Lung (tissue), 12 donors: ENCODE data around the gene PPP1R12C. TPM values are rescaled to one million over a fixed set of nuclear protein-coding genes. Genes with fewer than 3 reads are reported as not detected.

Experiments used
- ATAC-seq: fragments of 200-7000 bp; cut with Tn5 transposase; one replicate; pipeline ENCODE4 v1.9.1; 2020; ENCODE audit warnings: moderate number of reproducible peaks; ENCODE audit not compliant: insufficient read depth, low FRiP score
- DNase-seq, 3 donors: peaks; one replicate each; pipeline ENCODE4 v3.0.0-alpha.2; 2013 to 2017
- H3K27ac ChIP-seq, 2 donors: one replicate each; pipeline ENCODE4 v1.5.1; 2013; ENCODE audit warnings: mild to moderate bottlenecking in 2 of 2, moderate library complexity in 2 of 2, control low read depth in 1 of 2, inconsistent platforms in 1 of 2, low read depth in 1 of 2, low read length in 1 of 2
- H3K27me3 ChIP-seq, 3 donors: one replicate each; pipeline ENCODE4 v1.5.1; 2013; ENCODE audit warnings: low read length in 2 of 3; ENCODE audit not compliant: control insufficient read depth in 3 of 3, insufficient read depth in 3 of 3
- H3K36me3 ChIP-seq, 4 donors: one replicate each; pipeline ENCODE4 v1.5.1; 2013; ENCODE audit warnings: low read length in 4 of 4, mild to moderate bottlenecking in 1 of 4, moderate library complexity in 1 of 4; ENCODE audit not compliant: control insufficient read depth in 4 of 4, insufficient read depth in 4 of 4
- H3K4me1 ChIP-seq, 5 donors: one replicate each; pipeline ENCODE4 v1.5.1; 2013; ENCODE audit warnings: low read length in 5 of 5, mild to moderate bottlenecking in 2 of 5, moderate library complexity in 1 of 5; ENCODE audit not compliant: control insufficient read depth in 5 of 5, insufficient read depth in 5 of 5
- H3K4me3 ChIP-seq: one replicate; pipeline ENCODE4 v1.5.1; 2013; ENCODE audit warnings: mild to moderate bottlenecking, control low read depth, moderate library complexity
- H3K9ac ChIP-seq, 2 donors: one replicate each; pipeline ENCODE4 v1.5.1; 2013; ENCODE audit warnings: low read length in 2 of 2, control low read depth in 1 of 2; ENCODE audit not compliant: insufficient read depth in 1 of 2
- H3K9me3 ChIP-seq, 4 donors: one replicate each; pipeline ENCODE4 v1.5.1; 2013; ENCODE audit warnings: low read length in 3 of 4, mild to moderate bottlenecking in 1 of 4, moderate library complexity in 1 of 4; ENCODE audit not compliant: control insufficient read depth in 4 of 4, insufficient read depth in 3 of 4
- CTCF ChIP-seq: IDR thresholded peaks from 2 replicates; pipeline ENCODE4 v1.5.1; 2012; ENCODE audit warnings: mild to moderate bottlenecking; ENCODE audit errors: control extremely low read depth, extremely low read depth
- WGBS, 2 donors: extraction: QIAGEN DNeasy Blood & Tissue Kit; methylation state at CpG; one replicate each; pipeline ENCODE4 v1.1.7; 2013; 5-methylcytosine and 5-hydroxymethylcytosine counted together
- polyA plus RNA-seq, 2 donors: library from polyadenylated mRNA; stranded (reverse); fragments of 200-250 nt; gene quantifications; one replicate each; pipeline ENCODE4 v1.2.1, GENCODE V29; 2013
- total RNA-seq, 2 donors: library from RNA; depleted of rRNA in 1 of 2; stranded (reverse); fragments of >200 nt in 1 of 2; gene quantifications; one replicate each; pipeline ENCODE4 v1.2.1, GENCODE V29; 2014 to 2021
- donor health status: control.
- donor health status: control.
- donor health status: Bipolar disorder and iron deficiency.
- donor health status: healthy.
- donor health status: DM: yes; HTN: yes; CAD: no.

The PPP1R12C gene
- total and polyA plus RNA-seq, 4 donors, result 47.4 to 163 (median 111) TPM

GRCh38 chr19:55119053-55119452, 1.6 kb upstream of the PPP1R12C start:
- ATAC-seq (no peak), DNase-seq (no peak)
- H3K27me3 ChIP-seq, result peaks cover 0 to 5% (median 0%) of the 10 kb centered on the region in 3 donors
- peaks cover 7 to 21% (median 12%) of the 10 kb centered on the region in 5 donors for H3K4me1 ChIP-seq
- no peak overlapping the region for H3K4me3 ChIP-seq
- no peak for TF ChIP-seq CTCF
- H3K9ac ChIP-seq, result no peak overlapping the region
- H3K9me3 ChIP-seq, result no peaks in the 10 kb centered on the region
- H3K27ac ChIP-seq, result no peak overlapping the region
- WGBS, 2 donors, result 61 to 78% methylated on average over 14 of the region's 14 CpGs
- no peaks in the 10 kb centered on the region for H3K36me3 ChIP-seq

GRCh38 chr19:55118401-55118991, 1.1 kb upstream of the PPP1R12C start:
- WGBS, 2 donors, result 17 to 27% methylated on average over 22 of the region's 22 CpGs
- no peak overlapping the region for H3K4me3 ChIP-seq

GRCh38 chr19:55117663-55118391, 390 bp upstream of the PPP1R12C start:
- Histone ChIP-seq H3K27ac (peak overlapping the region; percentile 72), H3K36me3 (no peaks in the 10 kb centered on the region), H3K4me3 (peak overlapping the region; percentile 30), H3K9ac (peak overlapping the region; percentile 48 to 76), H3K27me3 (peaks cover 0 to 2% (median 0%) of the 10 kb centered on the region in 3 donors), H3K4me1 (peaks cover 10 to 30% (median 22%) of the 10 kb centered on the region in 5 donors), H3K9me3 (no peaks in the 10 kb centered on the region)
- 1% methylated on average over 44 of the region's 44 CpGs for WGBS, 2 donors
- TF ChIP-seq CTCF, result no peak
- DNase-seq (peak; percentile 99), ATAC-seq (peak; percentile 92)

More at GRCh38 chr19:55118401-55118991, 1.1 kb upstream of the PPP1R12C start:
- ATAC-seq (peak; percentile 7), DNase-seq (peak in 2 of 3 donors; percentile 44 to 50)
- peak overlapping the region in 1 of 2 donors; percentile 72 for H3K27ac ChIP-seq
- peaks cover 0 to 2% (median 0%) of the 10 kb centered on the region in 3 donors for H3K27me3 ChIP-seq
- peak overlapping the region; percentile 26 to 48 for H3K9ac ChIP-seq
- no peaks in the 10 kb centered on the region for H3K36me3 ChIP-seq
- H3K9me3 ChIP-seq, result no peaks in the 10 kb centered on the region
- peaks cover 9 to 24% (median 16%) of the 10 kb centered on the region in 5 donors for H3K4me1 ChIP-seq
- no peak for TF ChIP-seq CTCF
